Thoracic aorta (tissue), 2 donors: Measurements from ENCODE around the gene SEC14L2. TPM values are rescaled to one million over a fixed set of nuclear protein-coding genes. Genes with fewer than 3 reads are reported as not detected.

Source experiments
- ATAC-seq: fragments of 150-250 bp; one replicate; pipeline ENCODE4 v1.8.0; 2017; ENCODE audit warnings: low read depth; ENCODE audit not compliant: insufficient number of reproducible peaks, low FRiP score
- DNase-seq: peaks from one replicate; pipeline ENCODE4 v3.0.0-alpha.2; 2020; ENCODE audit warnings: low spot score
- H3K27ac ChIP-seq, 2 donors: fragments of 200-600 bp; sonication (generic); 1 replicate in 1 of 2; 2 replicates in 1 of 2; pipeline ENCODE4 v1.5.1; 2016; ENCODE audit warnings: mild to moderate bottlenecking in 2 of 2, moderate library complexity in 2 of 2
- H3K27me3 ChIP-seq: fragments of 200-600 bp; sonication (generic); replicated peaks from 2 replicates; pipeline ENCODE4 v1.6.0; 2016; ENCODE audit warnings: mild to moderate bottlenecking; ENCODE audit not compliant: insufficient read depth
- H3K36me3 ChIP-seq: fragments of 200-600 bp; sonication (generic); one replicate; pipeline ENCODE4 v1.5.1; 2016
- H3K4me1 ChIP-seq, 2 donors: fragments of 200-600 bp; sonication (generic); 1 replicate in 1 of 2; 2 replicates in 1 of 2; pipeline versions ENCODE4 v1.5.1 to v1.6.0; 2016; ENCODE audit warnings: low read depth in 2 of 2, mild to moderate bottlenecking in 1 of 2; ENCODE audit not compliant: control insufficient read depth in 1 of 2
- H3K4me3 ChIP-seq: fragments of 200-600 bp; sonication (generic); 2 replicates; pipeline ENCODE4 v1.5.1; 2016; ENCODE audit warnings: mild to moderate bottlenecking
- H3K9me3 ChIP-seq: fragments of 200-600 bp; sonication (generic); 2 replicates; pipeline ENCODE4 v1.5.1; 2016
- CTCF ChIP-seq: fragments of 200-600 bp; sonication (generic); IDR thresholded peaks from one replicate; pipeline ENCODE4 v1.5.1; 2019; ENCODE audit warnings: antibody characterized with exemption
- total RNA-seq, 2 donors: library from RNA; depleted of rRNA; stranded (reverse); fragments of >200 nt; gene quantifications; one replicate each; pipeline versions ENCODE4 v1.1.0 to v1.2.3, GENCODE V29; 2016

SEC14L2 gene
- total RNA-seq, 2 donors from 2014 or later = 6.4 to 18.3 TPM

GRCh38 chr22:30471616-30472318 is 74.9 kb downstream of the SEC14L2 start, which contains the start of gene SEC14L3:
SEC14L3 (minus strand) TSS chr22:30472017; CDS start chr22:30471958, 59 bp downstream.
- Histone ChIP-seq H3K9me3 (no peaks in the 10 kb centered on the region), H3K27me3 (no peaks in the 10 kb centered on the region), H3K27ac (no peak within 1 kb of the TSS), H3K36me3 (no peaks in the 10 kb centered on the region), H3K4me1 (no peaks in the 10 kb centered on the region), H3K4me3 (no peak within 1 kb of the TSS)
- DNase-seq (no peak), ATAC-seq (no peak)
- TF ChIP-seq CTCF = no peak

GRCh38 chr22:30472994-30473720 is 76.3 kb downstream of the SEC14L2 start:
- no peak for DNase-seq
- no peaks in the 10 kb centered on the region for H3K4me1 ChIP-seq
- no peaks in the 10 kb centered on the region for H3K27me3 ChIP-seq
- H3K4me3 ChIP-seq = no peak overlapping the region
- H3K27ac ChIP-seq = no peak overlapping the region
- no peak for TF ChIP-seq CTCF
- no peak for ATAC-seq
- no peaks in the 10 kb centered on the region for H3K9me3 ChIP-seq
- no peaks in the 10 kb centered on the region for H3K36me3 ChIP-seq

- no peak for TF ChIP-seq CTCF
- no peak overlapping the region for H3K4me3 ChIP-seq
Observed at GRCh38 chr22:30474121-30474520, 77.3 kb downstream of the SEC14L2 start.

More at GRCh38 chr22:30474121-30474520, 77.3 kb downstream of the SEC14L2 start:
- DNase-seq = no peak
- no peaks in the 10 kb centered on the region for H3K9me3 ChIP-seq
- no peaks in the 10 kb centered on the region for H3K4me1 ChIP-seq
- ATAC-seq = no peak
- H3K27me3 ChIP-seq = no peaks in the 10 kb centered on the region
- no peak overlapping the region for H3K27ac ChIP-seq
- no peaks in the 10 kb centered on the region for H3K36me3 ChIP-seq

Other genes with a start within 250 kb of the SEC14L2 start
- gene LIF, start 150.3 kb upstream of the SEC14L2 start, total RNA-seq = 10 to 100 TPM in 1 of 2 donors, 1 to 10 TPM in 1; 1.4 to 11.3 TPM
- gene OSM, start 130.2 kb upstream of the SEC14L2 start, total RNA-seq = 10 to 100 TPM in 1 of 2 donors, 1 to 10 TPM in 1; 3.5 to 27.1 TPM
- 10 to 100 TPM in 1 of 2 donors, 1 to 10 TPM in 1; 7.5 to 22.6 TPM for gene CASTOR1, start 107.5 kb upstream of the SEC14L2 start, total RNA-seq
- 10 to 100 TPM; 31.5 to 54.2 TPM for gene TBC1D10A, start 70.1 kb upstream of the SEC14L2 start, total RNA-seq
- 10 to 100 TPM; 56.7 to 77.0 TPM for gene SF3A1, start 40.1 kb upstream of the SEC14L2 start, total RNA-seq
- 1 to 10 TPM in 1 of 2 donors, under 1 TPM in 1; 0.27 to 2.9 TPM for gene CCDC157, start 40.0 kb upstream of the SEC14L2 start, total RNA-seq
- 10 to 100 TPM; 11.4 to 11.6 TPM for gene RNF215, start 9.6 kb upstream of the SEC14L2 start, total RNA-seq
- gene MTFP1, start 28.8 kb downstream of the SEC14L2 start, total RNA-seq = 1 to 10 TPM; 1.9 to 6.4 TPM
- gene SEC14L3, start 75.0 kb downstream of the SEC14L2 start, total RNA-seq = not detected
- not detected for gene SEC14L4, start 108.7 kb downstream of the SEC14L2 start, total RNA-seq
- gene SEC14L6, start 149.7 kb downstream of the SEC14L2 start, total RNA-seq = under 1 TPM; 0.27 to 0.56 TPM
- 1 to 10 TPM; 1.5 to 2.2 TPM for gene GAL3ST1, start 177.6 kb downstream of the SEC14L2 start, total RNA-seq
- gene PES1, start 194.9 kb downstream of the SEC14L2 start, total RNA-seq = 10 to 100 TPM; 30.5 to 58.6 TPM
- gene TCN2, start 210.2 kb downstream of the SEC14L2 start, total RNA-seq = 10 to 100 TPM; 33.9 to 82.0 TPM
- gene SLC35E4, start 238.8 kb downstream of the SEC14L2 start, total RNA-seq = 10 to 100 TPM; 12.8 to 16.9 TPM